A673 (cell line): ENCODE data around the gene DCN.

Source experiments
- CTCF ChIP-seq: fragments of 300-800, 200-600 bp; sonication (generic); conservative IDR thresholded peaks from 2 replicates; pipeline ENCODE4 v1.5.1; 2017; ENCODE audit warnings: low read depth, mild to moderate bottlenecking, antibody characterized with exemption, low read length, moderate library complexity, mixed read lengths
- EZH2 ChIP-seq: fragments of 200-600 bp; sonication (generic); IDR thresholded peaks from 2 replicates; pipeline ENCODE4 v1.6.1; 2017; ENCODE audit warnings: borderline replicate concordance, low read depth, mild to moderate bottlenecking, mixed read lengths, antibody characterized with exemption, low read length; ENCODE audit not compliant: poor library complexity, severe bottlenecking

GRCh38 chr12:91196436-91196835, 13.8 kb upstream of the DCN start:
- TF ChIP-seq CTCF = no peak
- no peak for TF ChIP-seq EZH2
